GM06990 (cell line): ENCODE data around the gene SMIM14.

Source experiments
- DNase-seq: peaks from one replicate; pipeline ENCODE4 v3.0.0-alpha.2; 2011; ENCODE audit not compliant: insufficient read length; ENCODE audit errors: extremely low read depth
- H3K27me3 ChIP-seq: replicated peaks from 2 replicates; pipeline ENCODE4 v1.6.0; 2011; ENCODE audit warnings: low read length; ENCODE audit not compliant: control insufficient read depth, insufficient read depth
- H3K36me3 ChIP-seq: 2 replicates; pipeline ENCODE4 v1.5.1; 2011; ENCODE audit warnings: low read length; ENCODE audit not compliant: control insufficient read depth, insufficient read depth
- H3K4me3 ChIP-seq: replicated peaks from 2 replicates; pipeline ENCODE4 v1.5.1; 2011; ENCODE audit warnings: low read depth, mild to moderate bottlenecking, control low read depth, low read length
- TF ChIP-seq, protein P1 (sequence below): IDR thresholded peaks from 2 replicates; pipeline ENCODE4 v1.5.1; 2011; ENCODE audit warnings: low read length, control low read depth, mild to moderate bottlenecking, inconsistent platforms; ENCODE audit not compliant: insufficient read depth, poor library complexity, severe bottlenecking

Gene SMIM14

DNA sequence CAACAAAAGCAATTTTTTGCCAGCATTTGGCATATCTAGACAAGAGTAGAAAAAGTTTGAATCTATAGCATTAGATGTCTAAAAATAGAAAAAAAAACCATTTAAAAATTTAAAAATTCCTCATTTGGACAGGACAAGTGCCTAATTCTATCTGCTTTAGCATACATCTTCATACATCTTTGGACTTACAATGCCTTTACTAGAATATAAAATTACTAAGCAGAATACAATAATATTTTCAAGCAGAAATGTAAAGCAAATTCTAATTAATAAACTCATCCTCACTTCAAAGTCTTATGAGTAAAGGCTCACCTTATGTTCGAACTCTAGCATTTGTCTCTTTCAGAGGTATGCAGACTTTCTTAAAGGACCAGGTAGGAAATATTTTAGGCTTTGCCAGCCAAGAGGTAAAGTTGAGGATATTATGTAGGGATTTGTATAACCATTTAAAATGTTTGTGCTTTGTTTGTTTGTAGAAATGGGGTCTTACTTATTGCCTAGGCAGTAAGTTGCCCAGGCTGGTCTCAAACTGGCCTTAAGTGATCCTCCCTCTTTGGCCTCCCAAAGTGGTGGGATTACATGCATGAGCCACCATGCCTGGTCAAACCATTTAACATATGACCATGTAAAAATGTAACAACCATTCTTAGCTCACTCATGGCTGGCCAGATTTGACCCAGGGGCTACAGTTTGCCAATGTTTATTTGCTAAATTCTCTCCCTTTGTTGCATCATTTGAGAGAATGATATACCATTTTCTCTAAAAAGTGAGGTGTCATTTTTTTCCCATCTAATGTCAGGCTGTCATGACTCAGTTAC is 140.5 kb downstream of the SMIM14 start:
- H3K4me3 ChIP-seq: no peak overlapping the region
- no peaks in the 10 kb centered on the region for H3K27me3 ChIP-seq
- DNase-seq: no peak
- TF ChIP-seq, protein P1, sequence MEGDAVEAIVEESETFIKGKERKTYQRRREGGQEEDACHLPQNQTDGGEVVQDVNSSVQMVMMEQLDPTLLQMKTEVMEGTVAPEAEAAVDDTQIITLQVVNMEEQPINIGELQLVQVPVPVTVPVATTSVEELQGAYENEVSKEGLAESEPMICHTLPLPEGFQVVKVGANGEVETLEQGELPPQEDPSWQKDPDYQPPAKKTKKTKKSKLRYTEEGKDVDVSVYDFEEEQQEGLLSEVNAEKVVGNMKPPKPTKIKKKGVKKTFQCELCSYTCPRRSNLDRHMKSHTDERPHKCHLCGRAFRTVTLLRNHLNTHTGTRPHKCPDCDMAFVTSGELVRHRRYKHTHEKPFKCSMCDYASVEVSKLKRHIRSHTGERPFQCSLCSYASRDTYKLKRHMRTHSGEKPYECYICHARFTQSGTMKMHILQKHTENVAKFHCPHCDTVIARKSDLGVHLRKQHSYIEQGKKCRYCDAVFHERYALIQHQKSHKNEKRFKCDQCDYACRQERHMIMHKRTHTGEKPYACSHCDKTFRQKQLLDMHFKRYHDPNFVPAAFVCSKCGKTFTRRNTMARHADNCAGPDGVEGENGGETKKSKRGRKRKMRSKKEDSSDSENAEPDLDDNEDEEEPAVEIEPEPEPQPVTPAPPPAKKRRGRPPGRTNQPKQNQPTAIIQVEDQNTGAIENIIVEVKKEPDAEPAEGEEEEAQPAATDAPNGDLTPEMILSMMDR: no peak
- peaks cover 3% of the 10 kb centered on the region for H3K36me3 ChIP-seq
